SKM-1 treated with dmso at 0.1 percent for 144 hours (cell line): ENCODE measurements around the gene NPTX1.

Source experiments
- DNase-seq: peaks from one replicate; lab custom pipeline; 2025; ENCODE audit not compliant: unreplicated experiment; lab: John Stamatoyannopoulos, UW

Gene NPTX1

DNA sequence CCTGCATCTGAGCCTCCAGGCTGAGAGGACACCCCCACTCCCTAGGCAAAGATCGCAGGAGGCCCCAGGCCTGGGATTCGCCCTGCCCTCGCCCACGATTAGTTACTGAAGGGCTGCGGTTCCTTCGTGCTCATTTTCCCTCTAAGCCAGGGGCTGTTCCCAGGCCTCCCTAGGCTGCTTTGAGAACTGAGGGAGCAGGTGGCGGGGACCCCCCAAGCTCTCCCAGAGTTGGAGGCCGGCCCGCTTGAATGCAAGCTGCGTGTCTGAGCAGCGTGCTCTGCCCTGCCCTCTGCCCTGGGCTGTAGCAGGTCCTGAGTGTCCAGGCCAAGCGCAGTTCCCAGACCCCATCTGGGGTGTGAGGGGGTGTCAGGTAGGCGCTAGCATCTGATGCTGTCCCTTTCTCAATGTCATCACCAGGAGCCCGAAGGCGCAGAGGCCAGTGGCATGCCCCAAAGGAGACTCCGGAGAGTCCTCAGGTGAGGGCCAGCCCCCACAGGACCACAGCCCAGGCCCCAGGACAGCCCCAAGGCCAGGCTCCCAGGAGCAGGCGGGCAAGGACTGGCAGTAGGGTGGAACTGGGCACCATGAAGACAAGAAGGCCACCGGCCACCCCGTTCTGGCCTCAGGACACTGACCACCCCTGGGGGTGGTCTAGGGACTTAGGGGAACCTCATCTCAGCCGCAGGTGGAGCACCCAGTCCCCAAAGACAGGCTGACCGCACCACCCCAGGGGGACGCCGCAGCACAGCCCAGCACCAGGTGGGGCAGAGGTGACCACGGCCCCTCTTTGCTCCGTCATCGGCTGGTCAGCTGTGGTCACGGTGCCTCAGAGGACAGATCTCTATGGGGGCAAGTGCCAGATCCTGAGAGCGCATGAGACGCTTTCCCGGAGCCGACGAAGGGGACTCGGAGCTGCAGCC is 46.8 kb downstream of the NPTX1 start:
- no peak for DNase-seq

- no peak for DNase-seq
These were observed 47.6 kb downstream of the NPTX1 start for GRCh38 chr17:80428796-80429195.

GRCh38 chr17:80428363-80428762 is 48.0 kb downstream of the NPTX1 start:
- DNase-seq = no peak

DNA sequence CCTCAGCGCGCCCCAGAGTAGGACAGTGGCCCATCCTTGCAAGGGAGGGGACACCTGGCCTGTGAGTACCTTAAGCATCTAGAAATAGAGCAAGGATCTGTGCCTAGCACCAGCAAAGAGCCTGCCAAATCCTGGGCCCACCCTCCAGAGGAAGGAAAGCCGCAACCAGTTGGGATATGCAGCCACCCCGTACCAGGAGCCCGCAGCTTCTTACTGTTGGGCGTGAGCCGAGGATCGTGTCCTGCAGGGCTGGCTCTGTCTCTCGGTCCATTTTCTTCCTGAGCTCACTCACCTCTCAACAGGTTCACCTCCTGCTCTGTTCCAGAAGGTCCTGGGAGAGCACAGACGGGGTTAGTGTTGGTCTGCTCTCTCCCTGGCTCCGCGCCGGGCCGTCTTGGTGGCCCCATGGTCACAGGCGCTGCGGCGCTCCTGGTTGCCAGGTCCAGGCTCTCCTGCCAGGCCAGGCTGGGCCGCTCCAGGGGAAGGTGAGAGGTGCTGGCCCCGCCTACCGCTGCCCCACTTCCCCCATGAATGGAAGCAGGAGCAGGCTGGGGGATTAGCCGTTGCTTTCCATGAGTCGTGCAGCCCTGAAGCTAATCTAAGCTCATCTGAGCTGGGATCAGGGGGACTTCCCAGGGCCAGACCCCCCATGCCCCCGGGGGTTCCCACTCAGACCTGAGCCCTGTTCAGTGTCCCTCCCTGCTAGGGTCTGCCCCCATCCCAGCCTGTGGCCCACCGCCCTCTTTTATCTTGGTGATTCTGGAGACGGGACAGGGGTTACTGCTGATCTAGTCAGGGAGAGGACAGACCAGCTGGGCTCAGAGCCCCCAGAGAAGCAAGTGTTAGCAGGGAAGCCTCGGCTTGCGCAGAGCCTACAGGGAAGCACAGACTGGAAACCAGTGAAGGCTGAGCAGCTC is 48.8 kb downstream of the NPTX1 start:
- no peak for DNase-seq

- DNase-seq = peak; percentile 17
These were observed 49.6 kb downstream of the NPTX1 start for GRCh38 chr17:80426671-80427326.

DNA sequence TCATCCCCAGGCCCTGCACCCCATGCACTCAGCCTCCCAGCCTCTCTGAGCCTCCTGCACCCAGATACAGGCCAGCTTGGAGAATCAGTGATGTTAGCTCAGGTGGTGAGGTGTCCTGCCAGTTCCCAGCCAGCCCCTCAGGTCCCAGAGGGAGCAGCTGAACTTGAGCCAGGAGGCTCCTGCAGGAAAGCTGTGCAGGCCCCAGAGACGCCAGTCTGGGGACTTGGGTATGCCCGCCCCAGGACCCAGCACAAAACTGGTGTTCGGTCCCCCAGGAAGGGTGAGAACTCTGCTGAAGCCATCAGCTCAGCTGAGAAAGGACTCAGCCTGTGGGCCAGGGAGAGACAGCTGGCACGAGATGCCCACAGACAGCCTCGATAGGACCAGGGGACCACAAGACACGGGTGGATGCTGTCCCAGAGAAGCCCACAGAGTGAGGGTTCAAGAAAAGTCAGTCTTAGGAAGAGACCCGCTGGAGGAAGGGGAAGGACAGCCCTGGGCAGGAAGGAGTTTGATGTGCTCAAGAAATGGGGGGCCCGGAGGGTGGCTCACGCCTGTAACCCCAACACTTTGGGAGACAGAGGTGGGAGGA is 50.5 kb downstream of the NPTX1 start:
- no peak for DNase-seq

- no peak for DNase-seq
These were observed 51.3 kb downstream of the NPTX1 start for GRCh38 chr17:80424878-80425765.

DNA sequence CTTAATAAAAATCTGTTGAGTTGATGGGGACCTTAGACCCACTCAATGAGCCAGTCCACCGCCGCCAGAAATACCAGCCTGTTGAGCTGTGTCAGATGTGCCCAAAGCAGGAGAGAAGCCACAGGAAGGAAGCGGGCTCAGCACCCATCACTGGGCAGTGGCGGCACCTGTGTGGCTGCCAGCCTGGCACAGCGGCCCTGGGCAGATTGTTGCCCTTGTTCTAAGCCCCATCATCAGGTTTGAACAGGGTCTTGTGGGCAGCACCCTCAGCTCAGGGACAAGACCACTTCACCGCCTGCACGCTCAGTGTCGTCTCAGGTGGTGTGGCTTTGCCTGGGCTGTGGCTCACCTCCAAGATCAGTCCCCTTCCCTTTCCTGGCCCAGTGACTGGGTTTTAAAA is 52.1 kb downstream of the NPTX1 start:
- no peak for DNase-seq

GRCh38 chr17:80423536-80424225 is 52.7 kb downstream of the NPTX1 start:
- no peak for DNase-seq

GRCh38 chr17:80422981-80423380 is 53.4 kb downstream of the NPTX1 start:
- no peak for DNase-seq

DNA sequence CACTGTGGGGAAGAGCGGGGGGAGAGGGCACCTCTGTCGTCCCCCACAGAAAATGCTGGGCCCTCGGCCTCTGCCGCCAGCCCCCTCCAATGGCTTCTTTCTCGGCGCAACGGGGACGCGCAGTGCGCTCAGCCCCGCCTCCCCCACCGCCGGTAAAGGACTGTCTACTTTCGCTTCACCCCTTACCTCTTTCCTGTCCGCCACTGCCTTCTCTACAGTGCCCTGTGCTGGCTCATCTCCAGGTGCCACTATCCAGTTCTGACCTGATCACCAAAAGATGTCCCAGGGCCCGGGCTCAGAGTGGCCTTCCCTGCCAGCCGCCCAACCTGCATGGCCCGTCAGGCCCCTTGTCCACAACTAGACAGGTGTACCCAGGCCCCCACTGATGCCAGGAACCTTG is 54.1 kb downstream of the NPTX1 start:
- DNase-seq = no peak

DNA sequence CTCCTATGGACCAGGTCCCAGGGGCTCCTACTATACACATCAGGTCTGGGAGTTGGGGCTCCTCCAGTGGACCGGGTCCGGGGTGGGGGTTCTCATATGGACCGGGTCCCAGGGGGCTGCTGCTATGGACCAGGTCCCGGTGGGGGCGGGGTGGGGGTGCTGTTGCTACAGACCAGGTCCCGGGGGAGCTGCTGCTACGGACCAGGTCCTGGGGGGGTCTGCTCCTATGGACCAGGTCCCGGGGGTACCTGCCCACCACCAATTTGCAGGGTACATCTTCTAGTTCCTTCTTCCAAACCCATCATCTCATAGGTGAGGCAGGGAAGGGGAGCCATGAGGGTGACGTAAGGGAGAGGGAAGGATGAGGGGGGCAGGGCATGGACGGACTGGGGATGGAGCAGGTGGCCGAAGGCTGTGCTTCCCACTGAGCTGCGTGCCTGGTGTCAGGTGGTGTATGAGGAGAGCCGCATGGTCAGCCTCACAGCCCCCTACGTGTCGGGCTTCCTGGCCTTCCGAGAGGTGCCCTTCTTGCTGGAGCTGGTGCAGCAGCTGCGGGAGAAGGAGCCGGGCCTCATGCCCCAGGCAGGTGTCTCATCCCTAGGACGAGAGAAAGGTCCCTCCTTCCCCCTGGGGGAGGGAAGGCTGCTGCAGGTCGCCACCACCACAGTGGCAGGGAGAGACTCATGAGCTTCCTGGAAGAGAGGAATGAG is 54.9 kb downstream of the NPTX1 start:
- no peak for DNase-seq

DNA sequence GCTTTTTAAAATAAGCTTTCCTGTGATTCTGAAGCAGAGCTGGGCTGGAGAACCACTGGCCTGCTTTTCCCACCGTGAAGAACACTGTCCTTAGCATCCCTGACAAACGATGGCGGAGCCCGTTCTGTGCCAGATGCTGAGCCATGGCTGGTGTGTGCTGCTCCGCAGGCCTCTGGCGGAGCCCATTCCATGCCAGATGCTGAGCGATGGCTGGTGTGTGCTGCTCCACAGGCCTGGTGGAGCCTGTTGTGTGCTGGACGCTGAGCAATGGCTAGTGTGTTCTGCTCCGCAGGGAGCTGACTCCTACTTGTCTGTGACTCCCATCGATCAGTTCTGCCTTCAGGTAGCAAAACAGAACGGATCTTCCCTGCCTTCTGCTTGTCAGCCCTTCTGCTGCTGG is 57.2 kb downstream of the NPTX1 start:
- DNase-seq = no peak

- DNase-seq = no peak
These were observed 57.8 kb downstream of the NPTX1 start for GRCh38 chr17:80418589-80418988.
